Cardiac muscle cell (in vitro differentiated cells and primary cell): Measurements from ENCODE around the gene GMPPA. TPM values are rescaled to one million over a fixed set of nuclear protein-coding genes. Genes with fewer than 3 reads are reported as not detected.
A peak's percentile ranks its signal among the peaks of the same experiment; 100 is the strongest.

Source experiments
- DNase-seq, 2 donors: peaks; one replicate each; pipeline versions ENCODE4 v3.0.0 to v3.0.0-alpha.2; 2010 to 2017; ENCODE audit warnings: low read depth in 1 of 2, low spot score in 1 of 2
- H3K27ac ChIP-seq: fragments of 200-600 bp; sonication (generic); 2 replicates; pipeline ENCODE4 v1.5.1; 2016
- H3K27me3 ChIP-seq: fragments of 200-600 bp; sonication (generic); 2 replicates; pipeline ENCODE4 v1.6.0; 2016; ENCODE audit warnings: control low read depth
- H3K36me3 ChIP-seq: fragments of 200-600 bp; sonication (generic); 2 replicates; pipeline ENCODE4 v1.5.1; 2016; ENCODE audit warnings: control low read depth
- H3K4me1 ChIP-seq: fragments of 200-600 bp; sonication (generic); 2 replicates; pipeline ENCODE4 v1.8.1; 2017; ENCODE audit warnings: low read depth, mild to moderate bottlenecking, mixed run types
- H3K4me3 ChIP-seq: fragments of 200-600 bp; sonication (generic); 2 replicates; pipeline ENCODE4 v1.5.1; 2016; ENCODE audit warnings: mild to moderate bottlenecking
- H3K9me3 ChIP-seq: fragments of 200-600 bp; sonication (generic); 2 replicates; pipeline ENCODE4 v1.5.1; 2017; ENCODE audit warnings: low read depth, mild to moderate bottlenecking, control low read depth
- CTCF ChIP-seq: IDR thresholded peaks from 2 replicates; pipeline ENCODE4 v1.5.1; 2012; ENCODE audit warnings: low read depth, mild to moderate bottlenecking, low read length
- polyA plus RNA-seq: library from polyadenylated mRNA; unstranded; fragments of >200 nt; fragmentation: Nextera tagmentation; extraction: Ambion mirVana; gene quantifications from 2 replicates; pipeline ENCODE4 v1.2.1, GENCODE V29; 2016
- total RNA-seq: library from RNA; depleted of rRNA; stranded (reverse); fragments of >200 nt; gene quantifications from 2 replicates; pipeline ENCODE4 v1.2.3, GENCODE V29; 2016

The GMPPA gene
- total and polyA plus RNA-seq, 2 experiments from 2014 or later: 35.0 to 67.5 TPM

GRCh38 chr2:219509780-219510511 lies 11.3 kb downstream of the GMPPA start:
- H3K27me3 ChIP-seq: no peaks in the 10 kb centered on the region
- peaks cover 55% of the 10 kb centered on the region for H3K4me1 ChIP-seq
- peak; percentile 82 for TF ChIP-seq CTCF
- DNase-seq: peak; percentile 69 to 84
- H3K36me3 ChIP-seq: no peaks in the 10 kb centered on the region
- no peaks in the 10 kb centered on the region for H3K9me3 ChIP-seq
- peak overlapping the region; percentile 8 for H3K27ac ChIP-seq
- peak overlapping the region; percentile 28 for H3K4me3 ChIP-seq

GRCh38 chr2:219510512-219511135 lies 11.9 kb downstream of the GMPPA start:
- Histone ChIP-seq H3K27me3 (no peaks in the 10 kb centered on the region), H3K4me3 (no peak overlapping the region), H3K9me3 (no peaks in the 10 kb centered on the region), H3K36me3 (no peaks in the 10 kb centered on the region), H3K4me1 (peaks cover 55% of the 10 kb centered on the region), H3K27ac (peak overlapping the region; percentile 8)
- no peak for DNase-seq
- TF ChIP-seq CTCF: no peak

- no peak for TF ChIP-seq CTCF
- no peaks in the 10 kb centered on the region for H3K27me3 ChIP-seq
- H3K36me3 ChIP-seq: no peaks in the 10 kb centered on the region
- peak in 1 of 2 donors; percentile 25 for DNase-seq
- H3K4me1 ChIP-seq: peaks cover 55% of the 10 kb centered on the region
- no peak overlapping the region for H3K4me3 ChIP-seq
- no peaks in the 10 kb centered on the region for H3K9me3 ChIP-seq
- no peak overlapping the region for H3K27ac ChIP-seq
Measured at GRCh38 chr2:219511547-219512325, 13.0 kb downstream of the GMPPA start.

- Histone ChIP-seq H3K27me3 (no peaks in the 10 kb centered on the region), H3K27ac (no peak overlapping the region), H3K9me3 (no peaks in the 10 kb centered on the region), H3K4me3 (no peak overlapping the region), H3K36me3 (no peaks in the 10 kb centered on the region), H3K4me1 (peaks cover 61% of the 10 kb centered on the region)
- no peak for TF ChIP-seq CTCF
- DNase-seq: no peak
Measured at GRCh38 chr2:219512524-219513216, 14.0 kb downstream of the GMPPA start.

GRCh38 chr2:219513787-219514186 lies 15.1 kb downstream of the GMPPA start:
- H3K4me1 ChIP-seq: peaks cover 62% of the 10 kb centered on the region

More at GRCh38 chr2:219513787-219514186, 15.1 kb downstream of the GMPPA start:
- no peak for TF ChIP-seq CTCF
- Histone ChIP-seq H3K27me3 (no peaks in the 10 kb centered on the region), H3K27ac (peak overlapping the region; percentile 38), H3K36me3 (no peaks in the 10 kb centered on the region), H3K9me3 (no peaks in the 10 kb centered on the region), H3K4me3 (no peak overlapping the region)
- no peak for DNase-seq
